SIG-M5 (cell line): ENCODE measurements around the gene CD83.
"Not testable (repeated sequence)": the region's sequence is repeated elsewhere in the genome, so short reads cannot be mapped to it uniquely, and the experiment has no call there.

Experiments used
- DNase-seq: peaks from one replicate; lab custom pipeline; 2025; lab: John Stamatoyannopoulos, UW

CD83 gene, protein sequence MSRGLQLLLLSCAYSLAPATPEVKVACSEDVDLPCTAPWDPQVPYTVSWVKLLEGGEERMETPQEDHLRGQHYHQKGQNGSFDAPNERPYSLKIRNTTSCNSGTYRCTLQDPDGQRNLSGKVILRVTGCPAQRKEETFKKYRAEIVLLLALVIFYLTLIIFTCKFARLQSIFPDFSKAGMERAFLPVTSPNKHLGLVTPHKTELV

DNA sequence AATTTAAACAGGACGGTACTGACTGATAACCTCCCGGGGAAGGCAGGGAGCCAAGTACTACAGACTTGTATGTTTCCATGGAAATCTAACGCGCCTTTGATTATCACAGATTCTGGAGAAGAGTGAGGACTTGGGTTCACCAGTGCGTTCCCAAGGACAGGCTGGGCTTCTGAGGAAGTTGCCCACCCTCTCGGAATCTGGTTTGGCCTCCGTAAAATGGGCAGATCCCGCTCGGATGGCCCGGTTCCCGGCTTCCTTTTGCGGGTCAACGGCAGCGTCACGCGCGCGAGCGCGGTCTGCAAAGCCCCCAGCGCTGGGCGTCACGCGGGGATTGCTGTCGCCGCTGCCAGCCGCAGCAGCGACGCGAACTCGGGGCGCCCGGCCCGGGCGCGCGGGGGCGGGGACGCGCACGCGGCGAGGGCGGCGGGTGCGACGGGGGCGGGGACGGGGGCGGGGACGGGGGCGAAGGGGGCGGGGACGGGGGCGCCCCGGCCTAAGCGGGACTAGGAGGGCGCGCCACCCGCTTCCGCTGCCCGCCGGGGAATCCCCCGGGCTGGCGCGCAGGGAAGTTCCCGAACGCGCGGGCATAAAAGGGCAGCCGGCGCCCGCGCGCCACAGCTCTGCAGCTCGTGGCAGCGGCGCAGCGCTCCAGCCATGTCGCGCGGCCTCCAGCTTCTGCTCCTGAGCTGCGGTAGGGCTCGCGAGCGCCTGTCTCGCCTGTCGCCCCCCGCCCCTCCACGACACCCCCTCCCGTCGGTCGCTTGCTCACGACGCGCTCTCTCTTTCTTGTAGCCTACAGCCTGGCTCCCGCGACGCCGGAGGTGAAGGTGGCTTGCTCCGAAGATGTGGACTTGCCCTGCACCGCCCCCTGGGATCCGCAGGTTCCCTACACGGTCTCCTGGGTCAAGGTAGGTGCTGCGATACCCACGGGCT lies at the start of gene CD83:
Gene CD83 (plus strand): TSS at position 615 of the 933 bp plus-strand sequence. CDS start 40 bp downstream, at position 655.
- DNase-seq, result no peak

DNA sequence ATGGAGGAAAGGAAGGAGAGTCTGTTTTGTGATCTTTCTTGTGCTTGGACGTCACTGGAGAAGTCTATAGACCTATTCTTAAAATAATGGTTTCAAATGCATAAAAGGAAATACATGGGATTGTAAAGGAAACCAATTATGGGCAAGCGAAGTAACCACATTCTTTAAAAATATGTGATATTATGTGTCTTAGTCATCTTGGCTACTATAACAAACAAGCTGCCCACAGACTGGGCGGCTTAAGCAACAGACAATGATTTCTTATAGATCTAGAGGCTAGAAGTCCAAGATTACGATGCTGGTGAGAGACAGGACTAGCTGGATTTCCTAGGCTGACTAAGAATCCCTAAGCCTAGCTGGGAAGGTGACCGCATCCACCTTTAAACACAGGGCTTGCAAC lies 49.4 kb upstream of the CD83 start:
- DNase-seq, result no peak

DNA sequence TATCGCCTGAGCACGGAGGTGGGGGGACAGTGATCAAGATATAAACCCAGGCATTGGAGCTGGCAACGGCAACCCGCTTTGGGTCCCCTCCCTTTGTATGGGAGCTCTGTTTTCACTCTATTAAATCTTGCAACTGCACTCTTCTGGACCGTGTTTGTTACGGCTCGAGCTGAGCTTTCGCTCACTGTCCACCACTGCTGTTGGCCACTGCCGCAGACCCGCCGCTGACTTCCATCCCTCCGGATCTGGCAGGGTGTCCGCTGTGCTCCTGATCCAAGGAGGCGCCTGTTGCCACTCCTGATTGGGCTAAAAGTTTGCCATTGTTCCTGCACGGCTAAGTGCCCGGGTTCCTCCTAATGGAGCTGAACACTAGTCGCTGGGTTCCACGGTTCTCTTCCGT lies 48.9 kb upstream of the CD83 start:
- DNase-seq, result no peak

DNA sequence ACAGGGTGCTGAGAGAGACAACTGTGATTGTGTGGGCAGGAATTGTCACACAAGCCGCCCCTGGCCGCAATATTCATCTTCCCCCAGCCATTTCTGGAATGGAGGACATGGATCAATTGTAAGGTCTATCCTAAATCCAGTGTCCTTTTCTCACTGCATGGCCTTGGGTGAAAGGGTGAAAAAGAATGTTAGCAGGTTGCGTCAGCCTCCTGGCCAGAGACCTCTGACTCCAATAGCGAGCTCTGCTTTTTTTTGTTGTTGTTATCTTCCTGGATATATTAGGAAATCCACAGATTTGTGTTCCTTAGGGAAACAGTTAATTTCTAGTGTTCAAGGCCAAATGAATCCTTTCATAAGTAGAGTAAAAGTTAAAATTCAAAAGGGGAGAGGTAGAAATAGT lies 47.1 kb upstream of the CD83 start:
- no peak for DNase-seq

DNA sequence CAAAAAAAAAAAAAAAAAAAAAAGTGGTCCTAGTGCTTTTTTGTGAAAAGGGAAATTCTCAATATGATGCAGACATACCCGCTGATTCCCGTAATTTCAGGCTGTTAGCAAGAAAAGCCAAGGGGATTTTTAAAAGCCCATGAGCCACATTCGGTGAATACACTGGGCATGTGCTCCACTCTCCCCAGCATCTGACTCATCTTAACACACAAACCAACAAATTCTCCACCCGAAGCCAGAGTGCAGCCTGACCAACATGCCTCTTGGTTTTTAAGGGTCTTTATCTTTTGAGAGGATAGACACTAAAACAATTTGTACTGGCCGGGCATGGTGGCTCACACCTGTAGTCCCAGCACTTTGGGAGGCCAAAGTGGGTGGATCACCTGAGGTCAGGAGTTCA lies 45.5 kb upstream of the CD83 start:
- no peak for DNase-seq

DNA sequence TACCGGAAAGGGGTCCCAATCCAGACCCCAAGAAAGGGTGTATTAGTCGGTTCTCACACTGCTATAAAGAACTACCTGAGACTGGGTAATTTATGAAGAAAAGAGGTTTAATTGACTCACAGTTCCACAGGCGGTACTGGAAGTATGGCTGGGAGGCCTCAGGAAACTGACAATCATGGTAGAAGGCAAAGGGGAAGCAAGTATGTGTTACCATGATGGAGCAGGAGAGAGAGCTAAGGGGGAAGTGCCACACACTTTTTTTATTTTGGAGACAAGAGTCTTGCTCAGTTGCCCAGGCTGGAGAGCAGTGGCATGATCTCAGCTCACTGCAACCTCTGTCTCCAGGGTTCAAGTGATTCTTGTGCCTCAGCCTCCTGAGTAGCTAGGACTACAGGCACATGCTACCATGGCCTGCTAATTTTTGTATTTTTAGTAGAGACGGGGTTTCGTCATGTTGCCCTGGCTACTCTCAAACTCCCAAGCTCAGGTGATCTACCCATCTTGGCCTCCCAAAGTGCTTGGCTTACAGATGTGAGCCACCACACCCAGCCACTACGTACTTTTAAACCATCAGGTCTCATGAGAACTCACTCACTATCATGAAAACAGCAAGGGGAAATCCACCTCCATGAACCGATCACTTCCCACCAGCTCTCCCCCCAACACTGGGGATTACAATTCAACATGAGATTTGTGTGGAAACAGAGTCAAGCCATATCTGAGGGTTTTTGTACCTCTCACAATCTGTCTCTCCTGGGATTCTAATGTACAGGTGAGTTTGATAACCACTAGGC lies 43.8 kb upstream of the CD83 start:
- DNase-seq, result not testable (repeated sequence)

DNA sequence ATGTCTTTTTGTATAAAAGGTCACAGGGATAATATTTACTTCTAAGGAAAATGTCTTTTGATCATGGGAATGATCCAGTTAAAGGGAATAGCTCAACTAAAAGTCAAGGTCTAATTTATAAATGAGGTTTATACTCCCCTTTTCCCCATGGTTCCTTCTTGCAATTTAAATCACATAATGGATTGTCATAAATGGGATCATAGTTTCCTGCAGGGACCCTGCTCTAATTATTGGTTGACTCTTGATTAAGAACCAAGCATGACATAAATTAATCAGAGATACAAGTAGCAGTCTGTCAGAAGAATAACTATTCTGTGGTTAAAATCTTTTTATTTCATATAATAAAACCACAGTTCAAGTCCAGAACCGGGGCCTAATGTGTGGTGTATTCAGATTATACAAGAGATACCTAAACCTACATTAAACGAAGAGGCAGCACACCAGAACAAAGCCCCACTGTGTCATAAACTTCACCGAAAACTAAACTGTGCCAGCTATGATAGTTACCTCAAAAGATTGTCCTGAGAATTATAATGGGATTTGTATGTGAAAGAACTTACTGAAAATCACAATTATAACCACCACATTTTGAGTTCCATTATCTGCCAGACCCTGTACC lies 43.0 kb upstream of the CD83 start:
- DNase-seq, result no peak

DNA sequence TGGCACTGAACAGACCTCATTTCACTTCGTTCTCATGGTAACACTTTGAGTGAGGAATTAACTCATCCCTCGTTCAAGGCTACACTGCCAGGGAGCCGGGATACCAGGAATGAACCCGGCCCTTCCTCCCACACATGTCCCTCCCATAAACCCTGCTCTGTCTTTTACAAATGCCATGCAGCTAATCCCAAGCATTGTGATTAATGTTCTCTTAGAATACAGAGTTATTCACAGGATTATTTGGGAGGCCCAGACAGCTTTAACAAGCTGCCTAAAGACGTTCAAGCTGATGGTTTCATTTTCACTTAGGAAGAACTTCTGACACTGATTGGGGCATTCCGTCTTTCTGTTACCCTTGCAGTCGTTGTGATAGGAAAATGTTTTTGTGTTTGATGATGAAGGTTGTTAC lies 42.5 kb upstream of the CD83 start:
- DNase-seq, result no peak

DNA sequence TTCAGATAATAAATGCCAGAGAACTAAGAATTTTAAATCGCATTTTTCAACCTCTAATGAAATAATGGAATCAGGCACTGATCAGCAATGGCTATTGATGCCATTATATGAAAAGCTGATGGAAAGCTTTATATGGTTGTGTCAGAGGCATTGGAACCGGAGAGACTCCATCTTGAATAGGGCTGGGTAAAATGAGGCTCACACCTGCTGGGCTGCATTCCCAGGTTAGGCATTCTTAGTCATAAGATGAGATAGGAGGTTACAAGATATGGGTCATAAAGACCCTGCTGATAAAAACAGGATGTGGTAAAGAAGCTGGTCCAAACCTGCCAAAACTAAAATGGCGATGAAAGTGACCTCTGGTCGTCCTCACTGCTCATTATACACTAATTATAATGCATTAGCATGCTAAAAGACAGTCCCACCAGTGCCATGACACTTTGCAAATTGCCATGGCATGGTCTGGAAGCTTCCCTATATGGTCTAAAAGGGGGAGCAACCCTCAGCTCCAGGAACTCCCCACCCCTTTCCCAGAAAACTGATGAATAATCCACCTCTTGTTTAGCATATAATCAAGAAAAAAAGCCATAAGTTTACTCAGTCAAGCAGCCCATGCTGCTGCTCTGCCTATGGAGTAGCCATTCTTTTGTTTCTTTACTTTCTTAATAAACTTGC lies 40.2 kb upstream of the CD83 start:
- no peak for DNase-seq

DNA sequence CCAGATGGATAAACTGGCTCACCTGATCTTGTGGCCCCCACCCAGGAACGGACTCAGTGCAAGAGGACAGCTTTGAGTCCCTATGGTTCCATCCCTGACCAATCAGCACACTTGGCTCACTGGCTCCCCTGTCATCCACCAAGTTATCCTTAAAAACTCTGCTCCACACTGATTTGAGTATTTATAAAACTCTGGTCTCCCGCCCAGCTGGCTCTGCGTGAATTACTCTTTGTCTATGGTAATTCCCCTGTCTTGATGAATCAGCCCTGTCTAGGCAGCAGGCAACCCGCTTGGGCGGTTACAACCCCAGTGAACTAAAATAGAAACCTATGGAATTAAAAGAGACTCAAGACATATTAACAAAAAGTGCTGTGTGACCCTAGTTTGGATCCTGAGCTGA lies 38.1 kb upstream of the CD83 start:
- DNase-seq, result no peak

DNA sequence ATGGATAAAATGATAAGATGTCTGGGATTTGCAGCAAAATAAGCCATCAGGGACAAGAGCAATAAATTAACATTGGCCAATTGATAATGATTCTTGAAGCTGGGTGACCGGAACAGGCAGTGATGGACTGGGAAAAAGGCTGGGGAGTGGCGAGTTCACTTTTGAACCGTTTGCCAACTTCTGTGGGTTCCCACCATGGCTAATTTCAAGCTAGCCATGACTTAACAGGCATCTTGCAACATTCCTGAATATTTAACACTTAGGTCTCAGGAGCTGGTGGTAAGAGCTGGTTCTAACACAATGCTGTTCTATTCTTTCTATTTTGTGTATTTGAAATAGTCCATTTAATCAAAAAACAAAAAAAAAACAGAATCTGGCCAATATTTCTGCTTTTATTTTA lies 37.6 kb upstream of the CD83 start:
- DNase-seq, result no peak

DNA sequence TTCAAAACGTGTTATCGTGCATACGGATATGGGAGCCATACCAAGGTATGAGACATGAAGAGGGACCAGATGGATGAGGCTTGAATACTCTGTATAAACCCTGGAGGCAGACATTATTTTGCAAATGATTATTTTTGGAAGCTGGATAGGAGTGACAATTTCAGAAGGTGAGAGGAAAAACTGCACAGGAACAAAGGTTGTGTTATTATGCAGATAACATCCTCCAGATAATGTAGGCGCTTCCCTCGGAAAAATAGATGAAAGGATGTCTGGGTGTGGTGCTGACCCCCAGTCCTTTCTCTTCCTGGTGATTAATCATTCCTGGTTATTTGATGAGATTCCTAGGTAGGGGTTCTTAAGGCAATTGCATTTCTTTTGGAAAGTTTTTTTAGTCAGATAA lies 36.4 kb upstream of the CD83 start:
- DNase-seq, result no peak

DNA sequence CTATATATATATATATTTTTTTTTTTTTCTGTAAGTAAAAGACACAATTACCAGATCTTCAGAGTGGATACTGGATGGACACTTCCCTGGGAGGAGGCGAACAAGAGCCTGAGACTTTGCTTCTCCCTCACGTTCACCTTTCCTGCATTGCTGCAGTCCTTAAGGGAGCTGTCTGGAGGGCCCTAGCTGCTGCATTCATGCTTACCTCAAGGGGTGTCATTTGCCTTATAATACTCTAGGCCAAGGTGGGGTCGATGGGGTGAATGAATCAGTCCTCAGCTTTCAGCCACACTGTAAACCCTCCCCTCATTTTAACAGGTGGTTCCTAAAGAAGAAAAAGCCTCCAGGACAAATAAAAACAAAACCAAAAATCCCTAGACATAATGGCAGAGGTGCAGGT lies 34.8 kb upstream of the CD83 start:
- DNase-seq, result no peak

DNA sequence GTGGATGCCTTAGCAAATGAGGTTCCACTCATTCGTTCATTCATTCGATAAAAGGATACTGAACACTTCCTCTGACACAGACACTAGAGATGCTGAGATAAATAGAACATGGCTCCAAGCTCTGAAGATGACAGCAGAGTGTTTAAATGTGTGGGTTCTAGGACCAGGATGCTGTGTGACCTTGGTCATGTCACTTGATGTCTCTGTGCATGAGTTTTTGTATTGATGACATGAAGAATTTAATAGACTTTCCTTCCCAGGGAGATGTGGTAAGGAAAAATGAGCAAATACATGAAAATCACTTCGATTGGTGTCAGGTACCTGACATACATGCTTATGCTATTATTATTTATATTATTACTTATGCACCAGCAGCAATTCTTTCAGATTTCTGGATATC lies 34.3 kb upstream of the CD83 start:
- no peak for DNase-seq

DNA sequence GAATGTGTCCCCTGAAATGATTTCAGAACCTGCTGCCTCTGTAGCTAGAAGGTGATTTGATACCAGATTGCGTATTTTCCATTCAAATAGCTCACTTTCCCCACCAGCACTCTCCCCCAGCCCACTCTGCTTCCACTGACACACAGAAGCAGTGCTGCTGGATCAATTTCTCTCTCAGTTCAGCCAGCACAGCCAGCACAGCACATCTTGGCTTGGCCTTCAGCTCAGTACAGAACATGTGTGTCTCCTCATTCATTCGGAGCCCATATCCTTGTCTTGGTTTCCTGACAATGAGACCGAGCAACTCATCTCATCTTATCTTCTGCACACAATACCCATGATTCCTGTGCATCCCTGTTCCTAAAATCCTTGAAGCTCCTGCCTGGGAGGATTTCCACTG lies 33.8 kb upstream of the CD83 start:
- no peak for DNase-seq

DNA sequence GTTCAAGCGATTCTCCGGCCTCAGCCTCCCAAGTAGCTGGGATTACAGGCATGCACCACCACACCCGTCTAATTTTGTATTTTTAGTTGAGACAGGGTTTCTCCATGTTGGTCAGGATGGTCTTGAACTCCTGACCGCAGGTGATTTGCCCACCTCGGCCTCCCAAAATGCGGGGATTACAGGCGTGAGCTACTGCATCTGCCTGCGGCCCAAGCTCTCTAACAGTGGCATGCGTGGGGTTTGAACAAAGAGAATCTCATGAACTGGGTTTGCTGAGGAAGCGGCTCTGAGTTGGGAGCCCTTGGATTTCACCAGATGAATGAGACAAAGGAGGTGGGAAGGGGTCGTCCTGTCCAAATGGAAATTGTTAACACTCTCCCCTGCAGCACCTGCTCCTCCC lies 33.2 kb upstream of the CD83 start:
- no peak for DNase-seq

DNA sequence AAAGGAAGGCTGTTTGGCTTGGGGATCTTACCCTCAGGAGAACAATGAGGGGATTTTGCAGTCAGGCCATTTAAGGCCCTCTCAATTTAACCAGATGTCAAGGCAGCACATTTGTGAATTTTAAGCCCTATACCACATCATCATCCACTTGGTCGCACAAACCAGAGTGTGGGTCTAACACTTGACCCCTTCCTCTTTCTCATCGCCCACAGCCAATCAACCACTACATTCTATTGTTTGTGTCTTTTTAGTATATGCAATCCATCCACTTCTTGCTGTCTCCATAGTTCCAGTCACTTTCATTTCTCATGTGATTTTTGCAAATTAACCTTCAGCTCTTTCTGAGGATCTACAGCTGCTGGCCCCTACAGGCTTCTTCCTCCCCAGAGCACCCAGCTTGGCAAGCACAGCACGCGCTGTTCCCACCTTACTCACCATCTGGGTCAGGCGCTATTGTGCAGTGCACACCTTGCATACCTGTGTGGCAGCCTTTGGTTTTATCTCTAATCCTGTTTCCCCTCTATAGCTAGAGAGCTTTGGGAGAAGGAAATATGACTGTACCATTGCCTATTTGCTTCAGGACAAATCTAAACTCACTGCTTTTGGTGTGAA lies 32.3 kb upstream of the CD83 start:
- DNase-seq, result no peak

DNA sequence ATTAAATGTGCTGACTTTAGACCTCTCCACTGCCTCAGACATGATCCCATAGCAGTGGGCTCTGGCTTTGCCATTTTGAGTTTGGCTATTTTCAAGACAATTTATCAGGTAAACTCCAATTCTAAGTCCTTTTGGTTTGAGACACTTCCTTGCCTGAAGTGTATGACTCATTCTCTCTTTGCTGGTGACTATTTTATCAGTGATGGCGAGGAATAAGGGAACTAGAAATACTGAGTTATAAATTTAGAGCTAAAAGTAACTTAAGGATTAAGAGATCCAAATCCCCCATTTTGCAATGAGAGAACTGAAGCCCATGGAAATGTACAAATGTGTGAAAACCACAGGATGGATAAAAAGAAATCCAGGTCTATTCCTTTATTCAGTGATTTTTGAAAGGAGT lies 30.9 kb upstream of the CD83 start:
- DNase-seq, result no peak

DNA sequence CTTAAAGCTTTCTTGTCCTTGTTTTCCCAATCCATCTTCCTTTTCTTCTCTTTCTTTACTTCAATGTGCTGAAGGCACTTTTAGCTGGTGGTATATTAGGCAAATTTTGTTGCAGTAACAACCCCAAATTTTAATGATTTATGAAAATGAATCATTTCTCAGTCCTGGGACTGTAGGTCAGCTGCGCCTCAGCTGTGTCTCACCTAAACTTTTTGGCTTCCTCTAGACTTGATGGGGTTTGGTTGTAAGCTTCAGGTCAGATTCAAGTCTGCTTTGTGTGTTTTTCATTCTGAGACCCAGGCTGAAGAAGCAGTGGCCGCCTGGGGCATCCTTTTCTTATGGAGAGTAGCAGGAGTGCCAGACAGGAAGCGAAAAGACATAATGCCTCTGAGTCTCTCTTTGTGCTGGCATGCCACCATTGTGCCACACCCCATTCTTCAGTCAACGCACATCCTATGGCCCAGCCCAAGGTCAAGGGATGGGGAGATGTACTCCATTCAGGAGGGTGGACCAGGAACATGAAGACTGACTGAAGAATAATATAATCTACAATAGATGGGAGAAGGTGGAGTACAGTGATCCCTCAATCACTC lies 28.9 kb upstream of the CD83 start:
- no peak for DNase-seq

DNA sequence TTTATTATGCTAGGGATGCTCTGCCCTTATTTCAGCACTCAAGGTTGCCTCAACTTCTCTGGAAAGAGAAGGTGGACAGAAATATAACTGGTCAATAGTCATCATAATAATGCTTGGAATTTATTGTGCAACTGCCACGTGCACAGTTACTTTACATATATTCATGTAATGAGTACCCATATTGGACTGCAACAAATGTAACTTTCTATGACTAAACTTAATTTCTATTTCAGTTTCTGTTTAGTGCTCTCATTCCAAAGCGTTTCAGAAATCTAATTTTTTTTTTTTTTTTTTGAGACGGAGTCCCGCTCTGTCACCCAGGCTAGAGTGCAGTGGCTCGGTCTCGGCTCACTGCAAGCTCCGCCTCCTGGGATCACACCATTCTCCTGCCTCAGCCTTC lies 28.3 kb upstream of the CD83 start:
- no peak for DNase-seq
